Mammary epithelial cell (primary cell): ENCODE results near the gene NDEL1.

Source experiments
- EZH2 ChIP-seq: IDR thresholded peaks from 2 replicates; pipeline ENCODE4 v1.6.1; 2012; ENCODE audit warnings: low read length, inconsistent platforms, borderline replicate concordance
- TF ChIP-seq, protein P1 (sequence below), 2 donors: IDR thresholded peaks in 1 of 2; conservative IDR thresholded peaks in 1 of 2; 2 replicates each; pipeline ENCODE4 v1.5.1; 2011 to 2012; ENCODE audit warnings: inconsistent platforms in 2 of 2, low read length in 2 of 2, mild to moderate bottlenecking in 2 of 2, control low read depth in 1 of 2, low read depth in 1 of 2; ENCODE audit not compliant: insufficient read depth in 1 of 2; ENCODE audit errors: extremely low read depth in 1 of 2

DNA sequence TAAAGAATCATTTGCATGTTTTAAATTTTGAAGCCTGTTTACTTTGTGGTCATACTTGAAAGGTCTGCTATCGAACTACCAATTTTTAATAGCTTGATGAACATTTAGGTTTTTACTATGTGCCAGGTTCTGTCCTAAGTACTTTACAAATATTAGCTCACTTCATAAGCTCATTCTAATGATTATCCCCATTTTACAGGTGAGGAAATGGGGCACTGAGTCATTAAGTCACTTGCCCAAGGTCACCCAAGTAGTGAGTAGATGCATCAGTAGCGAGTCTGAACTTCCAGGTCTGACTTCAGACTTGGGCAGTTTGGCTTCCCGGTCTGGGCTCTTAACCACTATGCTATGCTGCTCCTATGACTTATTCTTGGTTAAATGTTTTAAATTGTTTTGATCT, 4.0 kb downstream of the NDEL1 start:
- TF ChIP-seq, protein P1, sequence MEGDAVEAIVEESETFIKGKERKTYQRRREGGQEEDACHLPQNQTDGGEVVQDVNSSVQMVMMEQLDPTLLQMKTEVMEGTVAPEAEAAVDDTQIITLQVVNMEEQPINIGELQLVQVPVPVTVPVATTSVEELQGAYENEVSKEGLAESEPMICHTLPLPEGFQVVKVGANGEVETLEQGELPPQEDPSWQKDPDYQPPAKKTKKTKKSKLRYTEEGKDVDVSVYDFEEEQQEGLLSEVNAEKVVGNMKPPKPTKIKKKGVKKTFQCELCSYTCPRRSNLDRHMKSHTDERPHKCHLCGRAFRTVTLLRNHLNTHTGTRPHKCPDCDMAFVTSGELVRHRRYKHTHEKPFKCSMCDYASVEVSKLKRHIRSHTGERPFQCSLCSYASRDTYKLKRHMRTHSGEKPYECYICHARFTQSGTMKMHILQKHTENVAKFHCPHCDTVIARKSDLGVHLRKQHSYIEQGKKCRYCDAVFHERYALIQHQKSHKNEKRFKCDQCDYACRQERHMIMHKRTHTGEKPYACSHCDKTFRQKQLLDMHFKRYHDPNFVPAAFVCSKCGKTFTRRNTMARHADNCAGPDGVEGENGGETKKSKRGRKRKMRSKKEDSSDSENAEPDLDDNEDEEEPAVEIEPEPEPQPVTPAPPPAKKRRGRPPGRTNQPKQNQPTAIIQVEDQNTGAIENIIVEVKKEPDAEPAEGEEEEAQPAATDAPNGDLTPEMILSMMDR (conservative IDR thresholded peaks at IDR 0.05 in 1 of 2, IDR thresholded peaks at IDR 0.05 in 1 of 2; ENCODE audit: extremely low read depth in 1 of 2, insufficient read depth in 1 of 2, low read depth in 1 of 2, low read length in 2 of 2), result no peak
- TF ChIP-seq EZH2, result no peak
